HG02870 (cell line): ENCODE measurements around the gene MOK.

Source experiments
- ATAC-seq: cut with Tn5 transposase; IDR thresholded peaks from one replicate; pipeline ENCODE4 v1.9.1; 2021; ENCODE audit warnings: mild to moderate bottlenecking, moderate library complexity; ENCODE audit not compliant: unreplicated experiment

The MOK gene

GRCh38 chr14:102209224-102209966 lies 95.6 kb downstream of the MOK start:
- no peak for ATAC-seq

- no peak for ATAC-seq
Measured at GRCh38 chr14:102208741-102209140, 96.2 kb downstream of the MOK start.

GRCh38 chr14:102207831-102208365 lies 97.1 kb downstream of the MOK start:
- no peak for ATAC-seq

- ATAC-seq = no peak
Measured at GRCh38 chr14:102206918-102207317, 98.0 kb downstream of the MOK start.

GRCh38 chr14:102205560-102205959 lies 99.4 kb downstream of the MOK start:
- no peak for ATAC-seq

- ATAC-seq = no peak
Measured at GRCh38 chr14:102203382-102203781, 101.6 kb downstream of the MOK start.

GRCh38 chr14:102202944-102203343 lies 102.0 kb downstream of the MOK start:
- no peak for ATAC-seq

- ATAC-seq = no peak
Measured at GRCh38 chr14:102201776-102202175, 103.2 kb downstream of the MOK start.

GRCh38 chr14:102201353-102201738 lies 103.6 kb downstream of the MOK start:
- ATAC-seq = no peak

- ATAC-seq = no peak
Measured at GRCh38 chr14:102200690-102201352, 104.1 kb downstream of the MOK start.

GRCh38 chr14:102197317-102197853 lies 107.6 kb downstream of the MOK start:
- ATAC-seq = no peak

- ATAC-seq = no peak
Measured at GRCh38 chr14:102196902-102197230, 108.1 kb downstream of the MOK start.

GRCh38 chr14:102196039-102196901 lies 108.7 kb downstream of the MOK start:
- ATAC-seq = no peak

GRCh38 chr14:102195446-102195845 lies 109.5 kb downstream of the MOK start:
- ATAC-seq = no peak

- ATAC-seq = no peak
Measured at GRCh38 chr14:102194856-102195255, 110.1 kb downstream of the MOK start.

- no peak for ATAC-seq
Measured at GRCh38 chr14:102192840-102193502, 112.0 kb downstream of the MOK start.

GRCh38 chr14:102189874-102190273 lies 115.1 kb downstream of the MOK start:
- no peak for ATAC-seq

GRCh38 chr14:102188187-102188586 lies 116.8 kb downstream of the MOK start:
- no peak for ATAC-seq

- ATAC-seq = no peak
Measured at GRCh38 chr14:102187568-102188001, 117.4 kb downstream of the MOK start.

GRCh38 chr14:102187044-102187443 lies 117.9 kb downstream of the MOK start:
- ATAC-seq = no peak

- no peak for ATAC-seq
Measured at GRCh38 chr14:102185360-102185759, 119.6 kb downstream of the MOK start.
